SU-DHL-6 (cell line): ENCODE measurements around the gene NDFIP1.

Experiments used
- CTCF ChIP-seq: fragments of 200-600 bp; sonication (generic); IDR thresholded peaks from one replicate; pipeline ENCODE4 v1.5.1; 2017; ENCODE audit warnings: antibody characterized with exemption, mild to moderate bottlenecking, low read length, moderate library complexity; ENCODE audit not compliant: insufficient read depth, poor library complexity, severe bottlenecking
- EZH2phosphoT487 ChIP-seq: fragments of 200-600 bp; sonication (generic), shearing (Covaris generic); conservative IDR thresholded peaks from 2 replicates; pipeline ENCODE4 v1.6.1; 2018; ENCODE audit warnings: mild to moderate bottlenecking, antibody characterized with exemption, low read length, moderate library complexity, mixed read lengths

GRCh38 chr5:142065273-142065672 is 43.3 kb upstream of the NDFIP1 start:
- TF ChIP-seq CTCF (no peak), EZH2phosphoT487 (no peak)
